Right lobe of liver (tissue), 4 donors: ENCODE data around the gene DHCR24.

Source experiments
- POLR2A ChIP-seq: fragments of 450-650 bp; IDR thresholded peaks from one replicate; pipeline ENCODE4 v1.6.1; 2017; ENCODE audit warnings: antibody characterized with exemption, mild to moderate bottlenecking
- TF ChIP-seq, protein P1 (sequence below), 4 donors: fragments of 200-600 bp in 3 of 4; fragments of 450-650 bp in 1 of 4; IDR thresholded peaks; one replicate each; pipeline versions ENCODE4 v1.5.1 to v1.8.0; 2016 to 2022; ENCODE audit warnings: antibody characterized with exemption in 4 of 4, mild to moderate bottlenecking in 2 of 4
- donor health status: DM: no; HTN: no; CAD: no.
- donor health status: DM: no; HTN: no; CAD: no.
- donor health status: DM: no; HTN: yes; CAD: no.

DNA sequence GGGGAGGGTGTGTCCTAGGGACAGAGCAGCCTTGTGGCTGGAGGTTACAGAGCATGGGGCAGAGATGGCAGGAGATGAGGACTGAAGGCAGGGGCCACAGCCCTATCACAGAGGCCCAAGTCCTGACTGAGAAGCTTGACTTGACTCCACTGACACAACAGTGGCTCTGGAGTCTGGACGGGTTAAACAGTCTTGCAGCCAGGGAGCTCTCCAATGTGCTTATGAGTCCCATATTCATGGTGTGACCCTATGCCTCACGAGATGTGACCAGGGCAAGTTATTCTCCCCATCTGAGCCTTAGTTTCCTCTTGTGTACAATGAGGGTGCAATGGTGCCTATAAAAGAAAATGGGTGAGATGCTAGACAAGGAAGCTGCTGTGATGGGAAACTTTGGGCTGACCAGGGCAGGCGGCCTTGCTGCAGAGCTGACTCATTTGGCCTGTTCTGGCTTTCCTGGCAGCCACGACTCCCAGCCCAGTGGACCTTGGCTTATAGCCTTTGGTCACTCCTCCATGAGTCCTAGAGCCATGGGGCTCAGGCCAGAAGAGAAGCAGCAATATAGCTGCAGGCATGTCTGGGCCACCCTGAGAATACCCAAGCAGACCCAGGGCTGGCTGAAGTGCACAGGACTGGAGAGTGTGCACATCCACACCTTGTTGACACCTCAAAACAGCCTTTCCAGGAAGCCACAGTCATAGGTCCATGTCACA lies 83.1 kb downstream of the DHCR24 start:
- TF ChIP-seq, protein P1, sequence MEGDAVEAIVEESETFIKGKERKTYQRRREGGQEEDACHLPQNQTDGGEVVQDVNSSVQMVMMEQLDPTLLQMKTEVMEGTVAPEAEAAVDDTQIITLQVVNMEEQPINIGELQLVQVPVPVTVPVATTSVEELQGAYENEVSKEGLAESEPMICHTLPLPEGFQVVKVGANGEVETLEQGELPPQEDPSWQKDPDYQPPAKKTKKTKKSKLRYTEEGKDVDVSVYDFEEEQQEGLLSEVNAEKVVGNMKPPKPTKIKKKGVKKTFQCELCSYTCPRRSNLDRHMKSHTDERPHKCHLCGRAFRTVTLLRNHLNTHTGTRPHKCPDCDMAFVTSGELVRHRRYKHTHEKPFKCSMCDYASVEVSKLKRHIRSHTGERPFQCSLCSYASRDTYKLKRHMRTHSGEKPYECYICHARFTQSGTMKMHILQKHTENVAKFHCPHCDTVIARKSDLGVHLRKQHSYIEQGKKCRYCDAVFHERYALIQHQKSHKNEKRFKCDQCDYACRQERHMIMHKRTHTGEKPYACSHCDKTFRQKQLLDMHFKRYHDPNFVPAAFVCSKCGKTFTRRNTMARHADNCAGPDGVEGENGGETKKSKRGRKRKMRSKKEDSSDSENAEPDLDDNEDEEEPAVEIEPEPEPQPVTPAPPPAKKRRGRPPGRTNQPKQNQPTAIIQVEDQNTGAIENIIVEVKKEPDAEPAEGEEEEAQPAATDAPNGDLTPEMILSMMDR (IDR thresholded peaks at IDR 0.05), result no peak
- TF ChIP-seq POLR2A, result no peak
